ENCODE data around the gene PTPRN2.
"Not testable (repeated sequence)": the region's sequence is repeated elsewhere in the genome, so short reads cannot be mapped to it uniquely, and the experiment has no call there.

PTPRN2 gene

DNA sequence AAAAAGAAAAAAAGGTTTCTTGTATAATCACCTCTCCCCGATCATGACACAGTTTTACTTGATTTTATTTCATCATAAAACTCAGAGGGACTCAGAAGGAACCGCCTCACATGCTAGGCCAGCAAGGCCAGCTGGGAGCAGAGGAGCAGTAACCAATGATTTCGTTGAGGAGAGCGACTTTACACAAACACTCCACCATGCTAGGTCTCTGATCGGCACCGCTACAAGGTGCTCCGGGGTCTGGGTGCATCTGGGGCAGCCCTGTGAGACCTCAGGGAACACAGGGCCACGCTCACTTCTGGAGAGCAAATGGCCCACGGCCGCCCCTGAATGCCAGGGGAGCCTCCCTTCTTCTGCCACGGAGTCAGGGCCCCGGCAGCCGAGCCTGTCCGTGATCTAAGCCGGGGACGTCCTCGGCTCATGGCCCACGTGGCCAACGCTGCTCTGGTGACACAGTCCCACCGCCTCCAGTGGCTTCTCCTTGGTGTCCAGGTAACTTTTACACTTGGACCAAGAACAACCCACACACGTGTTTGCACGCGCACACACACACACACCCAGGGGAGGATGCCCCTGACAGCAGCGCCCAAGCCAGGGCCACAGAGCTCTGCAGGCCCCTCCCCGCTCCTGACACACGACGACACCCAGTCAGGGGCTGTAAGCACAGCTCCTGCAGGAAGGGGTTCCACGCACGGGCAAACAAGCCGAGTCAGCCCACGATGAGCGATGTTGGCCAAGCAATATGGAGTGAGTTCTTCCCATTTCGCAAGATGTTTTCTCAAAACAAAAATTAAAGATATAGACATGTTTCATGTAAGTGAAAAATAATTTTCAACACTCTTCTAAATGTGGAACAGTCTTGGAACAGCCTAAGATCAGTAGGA is 918.5 kb downstream of the PTPRN2 start:
- Histone ChIP-seq H3K4me1 (ENCODE audit: control insufficient read depth, insufficient read depth, low read length) (no peaks in the 10 kb centered on the region), H3K9me3 (replicated peaks; ENCODE audit: low read length) (peaks cover under 1% of the 10 kb centered on the region), H3K36me3 (ENCODE audit: insufficient read depth, low read length) (no peaks in the 10 kb centered on the region), H3K27me3 (ENCODE audit: control insufficient read depth, insufficient read depth, low read length) (no peaks in the 10 kb centered on the region), H3K4me2 (ENCODE audit: low read length) (no peak overlapping the region), H3K9ac (ENCODE audit: low read depth, low read length) (no peak overlapping the region), H3K4me3 (ENCODE audit: low read length) (no peak overlapping the region)

DNA sequence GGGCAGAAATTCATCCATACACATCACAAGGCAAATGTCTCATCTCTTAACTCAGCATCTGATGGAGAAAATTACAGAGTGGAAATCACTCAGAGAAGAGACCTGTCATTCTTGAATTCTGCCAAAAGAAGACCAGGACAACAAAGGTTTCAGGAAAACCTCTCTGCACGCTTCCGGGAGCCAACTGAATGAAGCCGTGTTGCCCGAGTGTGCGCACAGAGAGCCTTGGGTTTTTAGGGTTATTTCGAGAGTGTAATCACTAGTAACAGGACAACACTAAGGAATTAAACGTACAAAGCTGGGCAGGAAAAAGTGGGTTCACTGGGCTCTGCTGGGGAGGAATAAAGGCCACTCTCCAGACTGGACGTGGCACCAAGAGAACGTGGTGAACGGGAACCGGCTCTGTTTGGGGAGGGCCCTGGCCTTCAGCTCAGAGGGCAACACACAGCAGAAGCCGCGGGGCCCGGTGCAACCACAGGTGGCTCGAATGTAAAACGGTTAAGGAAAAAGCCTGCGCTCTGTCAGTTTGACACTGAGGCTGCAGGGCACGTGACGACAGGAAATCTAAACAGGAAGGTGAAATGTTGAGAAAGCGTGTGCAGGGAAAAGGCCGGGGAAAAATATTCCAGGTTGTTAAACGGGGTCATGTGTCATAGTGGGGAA is 919.3 kb downstream of the PTPRN2 start:
- peaks cover 8% of the 10 kb centered on the region for H3K9me3 ChIP-seq (replicated peaks; ENCODE audit: low read length)

DNA sequence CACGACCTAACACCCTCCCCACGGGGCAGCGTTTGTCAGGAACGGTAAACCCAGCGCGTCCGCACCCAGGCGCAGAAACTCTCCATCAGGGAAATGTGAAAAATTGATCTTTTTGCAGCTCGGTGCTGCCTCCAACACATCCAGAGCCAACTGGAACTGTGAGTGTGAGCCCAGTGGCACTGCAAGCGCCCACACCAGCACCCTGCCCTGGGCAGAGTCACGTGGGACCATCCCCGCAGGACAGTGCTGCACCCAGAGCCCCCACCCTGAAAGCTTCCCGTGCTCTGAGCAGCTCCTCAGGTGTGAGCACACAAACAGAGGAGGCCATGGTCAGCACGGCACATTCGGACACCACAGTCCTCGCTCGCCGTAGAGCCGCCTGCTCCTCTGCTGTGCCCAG is 919.9 kb downstream of the PTPRN2 start:
- no peak overlapping the region for H3K4me2 ChIP-seq (ENCODE audit: low read length)
- no peaks in the 10 kb centered on the region for H3K36me3 ChIP-seq (ENCODE audit: insufficient read depth, low read length)
- H3K4me3 ChIP-seq (ENCODE audit: low read length): no peak overlapping the region
- no peaks in the 10 kb centered on the region for H3K27me3 ChIP-seq (ENCODE audit: control insufficient read depth, insufficient read depth, low read length)
- H3K4me1 ChIP-seq (ENCODE audit: control insufficient read depth, insufficient read depth, low read length): no peaks in the 10 kb centered on the region
- H3K9me3 ChIP-seq (replicated peaks; ENCODE audit: low read length): peaks cover 9% of the 10 kb centered on the region
- no peak overlapping the region for H3K9ac ChIP-seq (ENCODE audit: low read depth, low read length)

More for the DNA sequence above, 919.3 kb downstream of the PTPRN2 start:
- Histone ChIP-seq H3K27me3 (ENCODE audit: control insufficient read depth, insufficient read depth, low read length) (no peaks in the 10 kb centered on the region), H3K9ac (ENCODE audit: low read depth, low read length) (no peak overlapping the region), H3K4me1 (ENCODE audit: control insufficient read depth, insufficient read depth, low read length) (no peaks in the 10 kb centered on the region), H3K4me2 (ENCODE audit: low read length) (no peak overlapping the region), H3K36me3 (ENCODE audit: insufficient read depth, low read length) (no peaks in the 10 kb centered on the region), H3K4me3 (ENCODE audit: low read length) (no peak overlapping the region)

DNA sequence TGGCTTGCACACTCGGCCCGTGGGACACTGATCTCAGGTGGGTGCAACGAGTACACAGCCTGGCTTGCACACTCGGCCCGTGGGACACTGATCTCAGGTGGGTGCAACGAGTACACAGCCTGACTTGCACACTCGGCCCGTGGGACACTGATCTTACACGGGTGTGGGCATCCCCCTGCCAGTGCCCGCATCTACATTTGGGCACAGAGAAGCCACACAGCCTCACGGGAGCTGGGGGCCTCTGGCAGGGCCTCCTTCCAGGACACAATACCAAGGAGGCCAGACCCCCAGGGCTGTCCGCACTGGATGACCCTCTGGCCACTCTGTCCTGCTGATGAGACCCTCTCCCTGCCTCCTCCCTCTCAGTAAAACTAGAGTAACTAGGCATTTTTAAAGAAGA is 920.4 kb downstream of the PTPRN2 start:
- Histone ChIP-seq H3K4me2 (ENCODE audit: low read length) (no peak overlapping the region), H3K4me3 (ENCODE audit: low read length) (no peak overlapping the region), H3K9ac (ENCODE audit: low read depth, low read length) (no peak overlapping the region), H3K4me1 (ENCODE audit: control insufficient read depth, insufficient read depth, low read length) (no peaks in the 10 kb centered on the region), H3K9me3 (replicated peaks; ENCODE audit: low read length) (peaks cover 9% of the 10 kb centered on the region), H3K36me3 (ENCODE audit: insufficient read depth, low read length) (no peaks in the 10 kb centered on the region), H3K27me3 (ENCODE audit: control insufficient read depth, insufficient read depth, low read length) (no peaks in the 10 kb centered on the region)

DNA sequence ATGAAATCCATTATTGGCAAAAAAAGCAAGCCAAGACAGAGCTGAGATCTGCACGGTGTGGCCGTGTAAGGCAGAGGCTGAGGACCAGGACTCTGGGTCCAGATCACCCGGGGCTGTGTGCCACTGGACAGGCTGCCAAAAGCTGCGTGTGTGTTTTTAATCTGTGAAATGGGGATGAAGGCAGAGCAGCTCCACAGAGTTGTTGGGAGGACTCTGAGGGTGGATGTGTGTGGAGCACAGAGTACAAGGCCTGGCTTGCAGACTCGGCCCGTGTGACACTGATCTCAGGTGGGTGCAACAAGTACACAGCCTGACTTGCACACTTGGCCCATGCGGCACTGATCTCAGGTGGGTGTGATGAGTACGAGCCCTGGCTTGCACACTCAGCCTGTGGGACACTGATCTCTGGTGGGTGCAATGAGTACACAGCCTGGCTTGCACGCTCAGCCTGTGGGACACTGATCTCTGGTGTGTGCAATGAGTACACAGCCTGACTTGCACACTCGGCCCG is 921.0 kb downstream of the PTPRN2 start:
- Histone ChIP-seq H3K9me3 (replicated peaks; ENCODE audit: low read length) (peaks cover 9% of the 10 kb centered on the region), H3K36me3 (ENCODE audit: insufficient read depth, low read length) (no peaks in the 10 kb centered on the region), H3K9ac (ENCODE audit: low read depth, low read length) (no peak overlapping the region), H3K4me1 (ENCODE audit: control insufficient read depth, insufficient read depth, low read length) (no peaks in the 10 kb centered on the region), H3K4me2 (ENCODE audit: low read length) (no peak overlapping the region), H3K27me3 (ENCODE audit: control insufficient read depth, insufficient read depth, low read length) (no peaks in the 10 kb centered on the region), H3K4me3 (ENCODE audit: low read length) (no peak overlapping the region)

DNA sequence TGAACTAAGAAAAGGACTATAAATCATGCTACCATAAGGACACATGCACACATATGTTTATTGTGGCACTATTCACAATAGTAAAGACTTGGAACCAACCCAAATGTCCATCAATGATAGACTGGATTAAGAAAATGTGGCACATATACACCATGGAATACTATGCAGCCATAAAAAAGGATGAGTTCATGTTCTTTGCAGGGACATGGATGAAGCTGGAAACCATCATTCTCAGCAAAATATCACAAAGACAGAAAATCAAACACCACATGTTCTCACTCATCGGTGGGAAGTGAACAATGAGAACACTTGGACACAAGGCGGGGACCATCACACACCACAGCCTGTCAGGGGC is 922.0 kb downstream of the PTPRN2 start:
- not testable (repeated sequence) for H3K4me3 ChIP-seq (ENCODE audit: low read length); H3K36me3 ChIP-seq (ENCODE audit: insufficient read depth, low read length); H3K4me1 ChIP-seq (ENCODE audit: control insufficient read depth, insufficient read depth, low read length); H3K9ac ChIP-seq (ENCODE audit: low read depth, low read length); H3K27me3 ChIP-seq (ENCODE audit: control insufficient read depth, insufficient read depth, low read length); H3K4me2 ChIP-seq (ENCODE audit: low read length); H3K9me3 ChIP-seq (replicated peaks; ENCODE audit: low read length)

DNA sequence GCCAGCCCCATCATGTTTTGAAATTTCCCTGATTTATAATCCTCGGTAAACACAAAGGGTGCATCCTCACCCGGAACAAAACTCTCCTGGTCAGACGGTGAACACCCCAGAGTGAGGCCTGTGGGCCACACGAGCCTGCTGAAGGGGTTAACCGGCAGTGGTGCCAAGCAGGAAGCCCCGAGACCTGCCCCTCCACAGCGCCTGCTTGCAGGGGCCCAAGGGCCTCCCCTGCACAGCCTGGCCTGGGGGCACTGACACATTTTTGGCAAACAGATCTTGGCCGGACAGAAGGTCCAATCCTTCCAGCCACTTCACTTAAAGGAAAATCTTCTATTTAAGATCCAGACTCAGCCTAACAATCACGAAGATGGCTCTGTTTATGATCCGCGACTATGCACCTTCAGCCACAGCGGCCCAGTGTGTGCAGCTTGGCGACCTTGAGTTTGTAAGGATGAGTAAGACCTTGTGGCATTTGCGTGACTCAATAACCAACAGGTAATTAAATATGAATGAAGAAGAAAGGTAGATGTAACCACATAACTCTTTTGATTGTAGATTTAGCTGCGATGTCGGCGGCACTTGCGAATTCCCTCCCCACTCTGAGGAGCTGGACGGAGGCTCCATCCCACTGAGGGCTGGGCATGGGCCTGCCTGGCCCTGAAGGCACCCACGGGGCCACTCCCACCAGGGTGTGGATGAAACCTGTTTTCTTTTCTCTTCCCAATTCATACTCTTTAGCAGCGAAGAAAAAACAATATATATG is 922.6 kb downstream of the PTPRN2 start:
- no peaks in the 10 kb centered on the region for H3K27me3 ChIP-seq (ENCODE audit: control insufficient read depth, insufficient read depth, low read length)
- no peak overlapping the region for H3K4me3 ChIP-seq (ENCODE audit: low read length)
- H3K4me2 ChIP-seq (ENCODE audit: low read length): no peak overlapping the region
- H3K9ac ChIP-seq (ENCODE audit: low read depth, low read length): no peak overlapping the region
- peaks cover 9% of the 10 kb centered on the region for H3K9me3 ChIP-seq (replicated peaks; ENCODE audit: low read length)
- H3K4me1 ChIP-seq (ENCODE audit: control insufficient read depth, insufficient read depth, low read length): no peaks in the 10 kb centered on the region
- H3K36me3 ChIP-seq (ENCODE audit: insufficient read depth, low read length): no peaks in the 10 kb centered on the region

DNA sequence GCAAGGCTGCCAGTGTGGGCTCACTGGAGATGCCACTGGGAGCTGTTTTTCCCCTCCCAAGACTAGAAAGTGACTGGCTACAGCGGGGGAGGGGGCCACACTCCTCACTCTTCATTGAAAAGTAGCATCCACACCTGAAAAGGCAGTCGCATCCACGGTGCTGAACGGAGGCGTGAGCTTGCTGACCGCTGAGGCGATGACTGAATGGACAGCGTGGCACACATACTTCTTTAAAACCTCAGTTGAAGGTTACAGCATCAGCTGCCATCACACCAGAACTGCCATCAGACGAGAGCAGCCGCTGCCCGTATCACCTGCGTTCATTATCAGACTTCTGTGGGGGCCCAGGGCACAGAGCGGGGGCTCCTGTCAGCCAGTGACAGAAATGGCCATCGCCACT is 923.6 kb downstream of the PTPRN2 start:
- H3K9me3 ChIP-seq (replicated peaks; ENCODE audit: low read length): peaks cover 9% of the 10 kb centered on the region
- H3K36me3 ChIP-seq (ENCODE audit: insufficient read depth, low read length): no peaks in the 10 kb centered on the region
- no peaks in the 10 kb centered on the region for H3K27me3 ChIP-seq (ENCODE audit: control insufficient read depth, insufficient read depth, low read length)
- no peak overlapping the region for H3K9ac ChIP-seq (ENCODE audit: low read depth, low read length)
- H3K4me2 ChIP-seq (ENCODE audit: low read length): no peak overlapping the region
- H3K4me3 ChIP-seq (ENCODE audit: low read length): no peak overlapping the region
- H3K4me1 ChIP-seq (ENCODE audit: control insufficient read depth, insufficient read depth, low read length): no peaks in the 10 kb centered on the region

DNA sequence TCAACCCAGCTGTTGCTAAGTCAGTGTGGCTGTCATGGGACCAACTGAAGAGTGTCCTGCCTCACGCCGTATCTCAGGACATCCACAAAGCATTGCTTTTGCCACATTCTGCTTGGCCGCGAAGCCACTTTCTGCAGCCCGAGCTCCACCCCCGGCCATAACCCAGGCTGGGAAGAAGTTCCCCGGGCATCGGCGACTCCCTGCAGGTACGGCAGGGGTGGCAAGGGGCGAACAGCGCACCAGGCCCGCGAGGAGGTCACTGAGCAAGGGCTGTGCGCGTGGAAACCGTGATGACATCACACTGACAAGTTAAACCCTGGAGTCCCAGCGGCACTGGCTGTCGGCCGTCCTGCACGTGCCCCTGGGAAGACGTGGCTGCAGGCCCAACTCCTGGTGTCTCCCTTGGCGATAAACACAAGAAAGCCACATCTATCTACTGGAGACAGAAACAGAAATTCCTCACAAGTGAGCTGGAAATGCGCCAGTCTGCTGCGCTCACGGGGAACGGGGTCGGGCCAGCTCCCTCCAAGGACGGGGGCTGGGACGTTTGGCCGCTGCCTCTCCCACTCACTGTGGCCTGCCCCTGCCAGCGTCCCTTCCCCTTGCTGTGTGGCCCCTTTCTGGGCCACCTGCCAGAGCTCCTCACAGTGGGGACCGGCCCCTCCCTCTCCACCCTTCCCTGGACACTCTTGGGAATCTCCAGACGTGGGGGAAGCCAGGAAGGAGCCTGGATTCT is 924.5 kb downstream of the PTPRN2 start:
- H3K4me2 ChIP-seq (ENCODE audit: low read length): no peak overlapping the region
- no peaks in the 10 kb centered on the region for H3K36me3 ChIP-seq (ENCODE audit: insufficient read depth, low read length)
- no peaks in the 10 kb centered on the region for H3K27me3 ChIP-seq (ENCODE audit: control insufficient read depth, insufficient read depth, low read length)
- no peak overlapping the region for H3K9ac ChIP-seq (ENCODE audit: low read depth, low read length)
- H3K9me3 ChIP-seq (replicated peaks; ENCODE audit: low read length): peaks cover 9% of the 10 kb centered on the region
- H3K4me1 ChIP-seq (ENCODE audit: control insufficient read depth, insufficient read depth, low read length): no peaks in the 10 kb centered on the region
- no peak overlapping the region for H3K4me3 ChIP-seq (ENCODE audit: low read length)

DNA sequence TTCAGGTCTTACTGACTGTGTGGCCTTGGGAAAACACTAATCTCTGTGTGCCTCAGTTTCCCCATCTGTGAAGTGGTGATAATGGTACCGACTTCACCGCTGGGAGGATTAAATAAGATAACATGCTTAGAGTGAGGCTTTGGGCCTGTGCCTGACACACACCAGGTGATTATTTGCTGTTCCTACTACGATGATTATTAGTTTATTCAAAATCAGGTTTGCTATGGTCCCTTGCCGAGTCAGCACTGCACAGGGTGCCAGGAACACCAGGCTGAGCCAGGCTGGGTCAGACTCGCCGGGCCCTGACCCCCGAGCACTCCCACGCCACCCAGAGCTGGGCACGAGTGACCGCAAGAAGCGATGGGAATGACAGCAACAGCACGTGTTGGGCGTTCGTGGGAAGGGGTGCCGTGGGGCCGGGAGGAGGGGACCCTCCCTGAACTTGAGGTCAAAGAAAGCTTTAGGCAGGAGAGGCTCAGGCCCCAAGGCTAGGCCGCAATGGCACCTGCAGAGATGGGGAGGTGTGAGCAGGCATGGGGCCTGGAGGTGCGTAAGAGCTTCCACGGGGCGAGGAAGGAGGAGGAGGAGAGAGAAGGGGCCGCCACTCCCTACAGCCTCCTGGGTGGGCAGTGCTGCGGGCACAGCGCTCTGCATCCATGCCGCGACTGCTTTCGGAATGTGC is 925.4 kb downstream of the PTPRN2 start:
- no peak overlapping the region for H3K4me2 ChIP-seq (ENCODE audit: low read length)
- no peak overlapping the region for H3K4me3 ChIP-seq (ENCODE audit: low read length)
- H3K36me3 ChIP-seq (ENCODE audit: insufficient read depth, low read length): no peaks in the 10 kb centered on the region
- H3K27me3 ChIP-seq (ENCODE audit: control insufficient read depth, insufficient read depth, low read length): no peaks in the 10 kb centered on the region
- peaks cover 9% of the 10 kb centered on the region for H3K9me3 ChIP-seq (replicated peaks; ENCODE audit: low read length)
- H3K4me1 ChIP-seq (ENCODE audit: control insufficient read depth, insufficient read depth, low read length): no peaks in the 10 kb centered on the region
- no peak overlapping the region for H3K9ac ChIP-seq (ENCODE audit: low read depth, low read length)
